Gastroesophageal sphincter (tissue), 3 donors: ENCODE results near the gene NOL4L.

Experiments used
- CTCF ChIP-seq, 4 experiments: fragments of 200-600 bp in 2 of 4; fragments of 450-650 bp in 2 of 4; sonication (generic) in 1 of 4; IDR thresholded peaks; one replicate each; pipeline ENCODE4 v1.5.1; 2017 to 2019; ENCODE audit warnings: antibody characterized with exemption in 4 of 4, mild to moderate bottlenecking in 2 of 4, moderate library complexity in 2 of 4
- EP300 ChIP-seq: sonication (generic); formaldehyde crosslinking; IDR thresholded peaks from one replicate; pipeline ENCODE4 v1.6.1; 2017; ENCODE audit warnings: antibody characterized with exemption, mild to moderate bottlenecking
- POLR2A ChIP-seq, 2 donors: fragments of 450-650 bp; IDR thresholded peaks; one replicate each; pipeline ENCODE4 v1.6.1; 2017; ENCODE audit warnings: antibody characterized with exemption in 2 of 2, mild to moderate bottlenecking in 2 of 2, moderate library complexity in 1 of 2
- POLR2AphosphoS5 ChIP-seq: sonication (generic); formaldehyde crosslinking; IDR thresholded peaks from one replicate; pipeline ENCODE4 v1.6.1; 2017; ENCODE audit warnings: antibody characterized with exemption

GRCh38 chr20:32577657-32578056, 7.5 kb downstream of the NOL4L start:
- TF ChIP-seq POLR2AphosphoS5 (no peak), CTCF (IDR thresholded peaks at IDR 0.05) (no peak), POLR2A (IDR thresholded peaks at IDR 0.05) (no peak), EP300 (no peak)
